OCI-LY3 (cell line): ENCODE results near the gene DHRSX.
"Not testable (repeated sequence)": the region's sequence is repeated elsewhere in the genome, so short reads cannot be mapped to it uniquely, and the experiment has no call there.

Source experiments
- H2AFZ ChIP-seq: fragments of 200-600, 300-600 bp; shearing (Covaris generic); 2 replicates; pipeline ENCODE4 v1.6.0; 2014; ENCODE audit warnings: antibody characterized with exemption, low read depth, low read length
- H3K27ac ChIP-seq: fragments of 200-600, 300-600 bp; sonication (generic); 2 replicates; pipeline ENCODE4 v1.5.1; 2014; ENCODE audit warnings: mild to moderate bottlenecking, low read length, moderate library complexity, mixed read lengths
- H3K27me3 ChIP-seq: fragments of 200-600, 300-600 bp; sonication (generic); 2 replicates; pipeline ENCODE4 v1.6.1; 2014; ENCODE audit warnings: low read depth, low read length, mixed read lengths
- H3K36me3 ChIP-seq: fragments of 200-600, 300-600 bp; sonication (generic); replicated peaks from 2 replicates; pipeline ENCODE3; 2014; ENCODE audit warnings: low read depth, low read length, mixed read lengths
- H3K4me1 ChIP-seq: fragments of 300-600, 200-600 bp; sonication (generic); 2 replicates; pipeline ENCODE4 v1.6.1; 2014; ENCODE audit warnings: low read length, mixed read lengths
- H3K4me2 ChIP-seq: fragments of 200-600, 300-600 bp; sonication (generic); 2 replicates; pipeline ENCODE4 v1.6.1; 2014; ENCODE audit warnings: low read length, mixed read lengths
- H3K4me3 ChIP-seq: fragments of 300-600, 200-600 bp; sonication (generic); 2 replicates; pipeline ENCODE4 v1.5.1; 2014; ENCODE audit warnings: antibody characterized with exemption, mild to moderate bottlenecking, low read length, moderate library complexity
- H3K79me2 ChIP-seq: fragments of 300-600, 200-600 bp; shearing (Covaris generic); 2 replicates; pipeline ENCODE4 v1.6.1; 2014; ENCODE audit warnings: mild to moderate bottlenecking, low read length, mixed read lengths
- H3K9ac ChIP-seq: fragments of 300-600, 200-600 bp; shearing (Covaris generic); 2 replicates; pipeline ENCODE4 v1.6.0; 2014; ENCODE audit warnings: mild to moderate bottlenecking, low read length, moderate library complexity
- H3K9me3 ChIP-seq: fragments of 200-600, 300-600 bp; shearing (Covaris generic); 2 replicates; pipeline ENCODE4 v1.6.1; 2014; ENCODE audit warnings: low read length, mixed read lengths; ENCODE audit not compliant: insufficient read depth
- H4K20me1 ChIP-seq: fragments of 200-600, 300-600 bp; sonication (generic); 2 replicates; pipeline ENCODE4 v1.6.1; 2016; ENCODE audit warnings: low read length, mixed read lengths; ENCODE audit not compliant: insufficient read depth
- CTCF ChIP-seq: fragments of 200-600, 300-600 bp; sonication (generic); IDR thresholded peaks from 2 replicates; pipeline ENCODE4 v1.5.1; 2014; ENCODE audit warnings: antibody characterized with exemption, low read length, low read depth
- EZH2phosphoT487 ChIP-seq: fragments of 200-600 bp; shearing (Covaris generic); IDR thresholded peaks from 2 replicates; pipeline ENCODE4 v1.6.1; 2018; ENCODE audit warnings: antibody characterized with exemption, mixed run types, low read depth

The DHRSX gene

GRCh38 chrX:2461711-2462016 lies 39.1 kb downstream of the DHRSX start:
- no peak overlapping the region for H3K4me2 ChIP-seq
- no peak overlapping the region for H2AFZ ChIP-seq
- TF ChIP-seq EZH2phosphoT487 (no peak), CTCF (no peak)
- no peaks in the 10 kb centered on the region for H3K27me3 ChIP-seq
- no peak overlapping the region for H3K27ac ChIP-seq
- H3K4me3 ChIP-seq: no peak overlapping the region
- H4K20me1 ChIP-seq: peaks cover 60% of the 10 kb centered on the region
- no peaks in the 10 kb centered on the region for H3K9me3 ChIP-seq
- H3K36me3 ChIP-seq: peaks cover 8% of the 10 kb centered on the region
- peaks cover 79% of the 10 kb centered on the region for H3K79me2 ChIP-seq
- no peak overlapping the region for H3K9ac ChIP-seq
- H3K4me1 ChIP-seq: no peaks in the 10 kb centered on the region

GRCh38 chrX:2460821-2461710 lies 39.7 kb downstream of the DHRSX start:
- H3K4me2 ChIP-seq, H3K9ac ChIP-seq, H3K36me3 ChIP-seq, H3K27me3 ChIP-seq, H3K4me3 ChIP-seq, H3K27ac ChIP-seq, H3K4me1 ChIP-seq, H3K9me3 ChIP-seq, H2AFZ ChIP-seq: not testable (repeated sequence)
- peaks cover 55% of the 10 kb centered on the region for H4K20me1 ChIP-seq
- peaks cover 75% of the 10 kb centered on the region for H3K79me2 ChIP-seq

GRCh38 chrX:2460048-2460447 lies 40.7 kb downstream of the DHRSX start:
- peaks cover 47% of the 10 kb centered on the region for H4K20me1 ChIP-seq
- H3K4me1 ChIP-seq, H3K27ac ChIP-seq: not testable (repeated sequence)

GRCh38 chrX:2458309-2458708 lies 42.5 kb downstream of the DHRSX start:
- Histone ChIP-seq H3K79me2 (peaks cover 64% of the 10 kb centered on the region), H3K27ac (no peak overlapping the region), H3K4me3 (no peak overlapping the region), H3K36me3 (peaks cover 16% of the 10 kb centered on the region), H3K9ac (no peak overlapping the region), H3K9me3 (no peaks in the 10 kb centered on the region), H2AFZ (no peak overlapping the region), H3K27me3 (no peaks in the 10 kb centered on the region), H3K4me2 (no peak overlapping the region), H3K4me1 (no peaks in the 10 kb centered on the region), H4K20me1 (peaks cover 36% of the 10 kb centered on the region)
- TF ChIP-seq EZH2phosphoT487 (no peak), CTCF (no peak)

More at GRCh38 chrX:2460048-2460447, 40.7 kb downstream of the DHRSX start:
- not testable (repeated sequence) for H3K4me2 ChIP-seq, H3K27me3 ChIP-seq, H3K36me3 ChIP-seq, H3K9me3 ChIP-seq, H3K4me3 ChIP-seq, H3K9ac ChIP-seq, H2AFZ ChIP-seq
- peaks cover 73% of the 10 kb centered on the region for H3K79me2 ChIP-seq

- no peak overlapping the region for H3K9ac ChIP-seq
- no peak overlapping the region for H3K27ac ChIP-seq
- H4K20me1 ChIP-seq: peaks cover 35% of the 10 kb centered on the region
- no peaks in the 10 kb centered on the region for H3K4me1 ChIP-seq
- no peak overlapping the region for H3K4me2 ChIP-seq
- peaks cover 22% of the 10 kb centered on the region for H3K36me3 ChIP-seq
- peaks cover 65% of the 10 kb centered on the region for H3K79me2 ChIP-seq
- H3K27me3 ChIP-seq: no peaks in the 10 kb centered on the region
- H3K9me3 ChIP-seq: no peaks in the 10 kb centered on the region
- H2AFZ ChIP-seq: no peak overlapping the region
- TF ChIP-seq EZH2phosphoT487: no peak
- no peak for TF ChIP-seq CTCF
- no peak overlapping the region for H3K4me3 ChIP-seq
These were observed 43.3 kb downstream of the DHRSX start for GRCh38 chrX:2457289-2458133.

- peaks cover 23% of the 10 kb centered on the region for H3K36me3 ChIP-seq
These were observed 44.7 kb downstream of the DHRSX start for GRCh38 chrX:2456091-2456490.

GRCh38 chrX:2454620-2455019 lies 46.2 kb downstream of the DHRSX start:
- H3K4me1 ChIP-seq, H3K4me2 ChIP-seq, H2AFZ ChIP-seq, H3K4me3 ChIP-seq, H3K9ac ChIP-seq, H3K27ac ChIP-seq, H3K9me3 ChIP-seq, H3K27me3 ChIP-seq: not testable (repeated sequence)
- H3K79me2 ChIP-seq: peaks cover 61% of the 10 kb centered on the region
- H3K36me3 ChIP-seq: peaks cover 23% of the 10 kb centered on the region
- H4K20me1 ChIP-seq: peaks cover 40% of the 10 kb centered on the region

More at GRCh38 chrX:2456091-2456490, 44.7 kb downstream of the DHRSX start:
- not testable (repeated sequence) for H3K4me2 ChIP-seq, H3K27ac ChIP-seq, H2AFZ ChIP-seq, H3K4me1 ChIP-seq, H3K9me3 ChIP-seq, H3K9ac ChIP-seq, H3K4me3 ChIP-seq, H3K27me3 ChIP-seq
- peaks cover 65% of the 10 kb centered on the region for H3K79me2 ChIP-seq
- H4K20me1 ChIP-seq: peaks cover 40% of the 10 kb centered on the region
